ENCODE data around the gene KDM8.

GRCh38 chr16:27258241-27258734 is 55.0 kb downstream of the KDM8 start:
- TF ChIP-seq, protein P1, sequence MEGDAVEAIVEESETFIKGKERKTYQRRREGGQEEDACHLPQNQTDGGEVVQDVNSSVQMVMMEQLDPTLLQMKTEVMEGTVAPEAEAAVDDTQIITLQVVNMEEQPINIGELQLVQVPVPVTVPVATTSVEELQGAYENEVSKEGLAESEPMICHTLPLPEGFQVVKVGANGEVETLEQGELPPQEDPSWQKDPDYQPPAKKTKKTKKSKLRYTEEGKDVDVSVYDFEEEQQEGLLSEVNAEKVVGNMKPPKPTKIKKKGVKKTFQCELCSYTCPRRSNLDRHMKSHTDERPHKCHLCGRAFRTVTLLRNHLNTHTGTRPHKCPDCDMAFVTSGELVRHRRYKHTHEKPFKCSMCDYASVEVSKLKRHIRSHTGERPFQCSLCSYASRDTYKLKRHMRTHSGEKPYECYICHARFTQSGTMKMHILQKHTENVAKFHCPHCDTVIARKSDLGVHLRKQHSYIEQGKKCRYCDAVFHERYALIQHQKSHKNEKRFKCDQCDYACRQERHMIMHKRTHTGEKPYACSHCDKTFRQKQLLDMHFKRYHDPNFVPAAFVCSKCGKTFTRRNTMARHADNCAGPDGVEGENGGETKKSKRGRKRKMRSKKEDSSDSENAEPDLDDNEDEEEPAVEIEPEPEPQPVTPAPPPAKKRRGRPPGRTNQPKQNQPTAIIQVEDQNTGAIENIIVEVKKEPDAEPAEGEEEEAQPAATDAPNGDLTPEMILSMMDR (IDR thresholded peaks at IDR 0.05): no peak
- no peak for TF ChIP-seq ZFX (IDR thresholded peaks at IDR 0.05; ENCODE audit: borderline replicate concordance)

All from 22Rv1 (cell line).